Measurements from ENCODE around the gene CWF19L1.

CWF19L1 gene

GRCh38 chr10:100229819-100230422, 37.5 kb downstream of the CWF19L1 start:
- Mint-ChIP-seq H3K27me3 (no peaks in the 10 kb centered on the region), H3K27ac (peak overlapping the region; percentile 83), H3K4me1 (peaks cover 22 to 24% of the 10 kb centered on the region in 2 donors), H3K9me3 (no peaks in the 10 kb centered on the region), H3K4me3 (peak overlapping the region; percentile 85 to 91), H3K36me3 (peaks cover 16 to 44% of the 10 kb centered on the region in 2 donors)
- no peak for ATAC-seq (replicated peaks)
- DNase-seq, result no peak

GRCh38 chr10:100223879-100224278, 43.6 kb downstream of the CWF19L1 start:
- H3K4me3 Mint-ChIP-seq, result no peak overlapping the region
- ATAC-seq (replicated peaks), result no peak
- H3K36me3 Mint-ChIP-seq, result peaks cover 32 to 47% of the 10 kb centered on the region in 2 donors

GRCh38 chr10:100222529-100222928, 44.9 kb downstream of the CWF19L1 start:
- H3K36me3 Mint-ChIP-seq, result peaks cover 34 to 51% of the 10 kb centered on the region in 2 donors
- H3K27me3 Mint-ChIP-seq, result no peaks in the 10 kb centered on the region
- H3K9me3 Mint-ChIP-seq, result no peaks in the 10 kb centered on the region
- H3K4me1 Mint-ChIP-seq, result peaks cover 3% of the 10 kb centered on the region in 2 donors
- no peak for DNase-seq
- no peak overlapping the region for H3K4me3 Mint-ChIP-seq
- H3K27ac Mint-ChIP-seq, result no peak overlapping the region
- ATAC-seq (replicated peaks), result no peak

More at GRCh38 chr10:100223879-100224278, 43.6 kb downstream of the CWF19L1 start:
- DNase-seq, result no peak
- H3K4me1 Mint-ChIP-seq, result peaks cover 10 to 13% of the 10 kb centered on the region in 2 donors
- no peaks in the 10 kb centered on the region for H3K27me3 Mint-ChIP-seq
- H3K9me3 Mint-ChIP-seq, result no peaks in the 10 kb centered on the region
- no peak overlapping the region for H3K27ac Mint-ChIP-seq

GRCh38 chr10:100216006-100216405, 51.4 kb downstream of the CWF19L1 start:
- DNase-seq (no peak), ATAC-seq (replicated peaks) (no peak)
- H3K27ac Mint-ChIP-seq, result no peak overlapping the region
- H3K4me1 Mint-ChIP-seq, result peaks cover 0 to 6% of the 10 kb centered on the region in 2 donors
- no peaks in the 10 kb centered on the region for H3K9me3 Mint-ChIP-seq
- H3K4me3 Mint-ChIP-seq, result no peak overlapping the region
- H3K27me3 Mint-ChIP-seq, result no peaks in the 10 kb centered on the region
- peaks cover 35 to 62% of the 10 kb centered on the region in 2 donors for H3K36me3 Mint-ChIP-seq

- H3K27me3 Mint-ChIP-seq, result no peaks in the 10 kb centered on the region
- H3K9me3 Mint-ChIP-seq, result no peaks in the 10 kb centered on the region
- peaks cover 38 to 46% of the 10 kb centered on the region in 2 donors for H3K36me3 Mint-ChIP-seq
- no peaks in the 10 kb centered on the region for H3K4me1 Mint-ChIP-seq
- no peak overlapping the region for H3K27ac Mint-ChIP-seq
- no peak for DNase-seq
- no peak overlapping the region for H3K4me3 Mint-ChIP-seq
- ATAC-seq (replicated peaks), result no peak
These were observed 58.1 kb downstream of the CWF19L1 start for GRCh38 chr10:100209303-100209702.

- no peaks in the 10 kb centered on the region for H3K4me1 Mint-ChIP-seq
- peaks cover 39 to 48% of the 10 kb centered on the region in 2 donors for H3K36me3 Mint-ChIP-seq
- DNase-seq, result no peak
- H3K27ac Mint-ChIP-seq, result no peak overlapping the region
- H3K9me3 Mint-ChIP-seq, result no peaks in the 10 kb centered on the region
- no peak for ATAC-seq (replicated peaks)
- no peaks in the 10 kb centered on the region for H3K27me3 Mint-ChIP-seq
- H3K4me3 Mint-ChIP-seq, result no peak overlapping the region
These were observed 59.2 kb downstream of the CWF19L1 start for GRCh38 chr10:100208276-100208675.

GRCh38 chr10:100204370-100204769, 63.1 kb downstream of the CWF19L1 start:
- Mint-ChIP-seq H3K4me3 (no peak overlapping the region), H3K36me3 (peaks cover 36 to 53% of the 10 kb centered on the region in 2 donors), H3K27ac (no peak overlapping the region), H3K9me3 (no peaks in the 10 kb centered on the region), H3K4me1 (no peaks in the 10 kb centered on the region), H3K27me3 (no peaks in the 10 kb centered on the region)
- no peak for ATAC-seq (replicated peaks)
- no peak for DNase-seq

GRCh38 chr10:100201549-100201948, 65.9 kb downstream of the CWF19L1 start:
- Mint-ChIP-seq H3K9me3 (no peaks in the 10 kb centered on the region), H3K27me3 (no peaks in the 10 kb centered on the region), H3K27ac (no peak overlapping the region), H3K4me3 (no peak overlapping the region), H3K4me1 (no peaks in the 10 kb centered on the region), H3K36me3 (peaks cover 40 to 60% of the 10 kb centered on the region in 2 donors)
- ATAC-seq (replicated peaks) (no peak), DNase-seq (no peak)

GRCh38 chr10:100194711-100195110, 72.7 kb downstream of the CWF19L1 start:
- Mint-ChIP-seq H3K9me3 (no peaks in the 10 kb centered on the region), H3K4me3 (no peak overlapping the region), H3K27ac (no peak overlapping the region), H3K27me3 (no peaks in the 10 kb centered on the region), H3K36me3 (peaks cover 39 to 57% of the 10 kb centered on the region in 2 donors), H3K4me1 (no peaks in the 10 kb centered on the region)
- ATAC-seq (replicated peaks), result no peak
- no peak for DNase-seq

GRCh38 chr10:100192350-100192749, 75.1 kb downstream of the CWF19L1 start:
- H3K27ac Mint-ChIP-seq, result no peak overlapping the region
- H3K9me3 Mint-ChIP-seq, result no peaks in the 10 kb centered on the region
- peaks cover 30 to 50% of the 10 kb centered on the region in 2 donors for H3K36me3 Mint-ChIP-seq
- no peak overlapping the region for H3K4me3 Mint-ChIP-seq
- H3K4me1 Mint-ChIP-seq, result peaks cover 4 to 6% of the 10 kb centered on the region in 2 donors
- no peaks in the 10 kb centered on the region for H3K27me3 Mint-ChIP-seq
- ATAC-seq (replicated peaks) (no peak), DNase-seq (no peak)

GRCh38 chr10:100186253-100187212, 80.9 kb downstream of the CWF19L1 start:
- no peaks in the 10 kb centered on the region for H3K9me3 Mint-ChIP-seq
- H3K27ac Mint-ChIP-seq, result peak overlapping the region; percentile 92
- peak overlapping the region; percentile 93 to 94 for H3K4me3 Mint-ChIP-seq
- peak; percentile 74 to 78 for ATAC-seq (replicated peaks)
- H3K4me1 Mint-ChIP-seq, result peaks cover 23 to 53% of the 10 kb centered on the region in 2 donors
- H3K27me3 Mint-ChIP-seq, result no peaks in the 10 kb centered on the region
- H3K36me3 Mint-ChIP-seq, result peaks cover 38 to 41% of the 10 kb centered on the region in 2 donors
- DNase-seq, result no peak

GRCh38 chr10:100185364-100186252, 81.8 kb downstream of the CWF19L1 start, which contains the start of gene ERLIN1:
Gene ERLIN1, minus strand, starts transcription at chr10:100186029. Its CDS starts 403 bp downstream, at chr10:100185626.
- Mint-ChIP-seq H3K9me3 (no peaks in the 10 kb centered on the region), H3K4me3 (peak within 1 kb of the TSS; percentile 93 to 94), H3K27me3 (no peaks in the 10 kb centered on the region), H3K4me1 (peaks cover 23 to 55% of the 10 kb centered on the region in 2 donors), H3K36me3 (peaks cover 29 to 34% of the 10 kb centered on the region in 2 donors), H3K27ac (peak within 1 kb of the TSS; percentile 92)
- ATAC-seq (replicated peaks), result peak; percentile 91 to 94
- DNase-seq, result peak; percentile 89

GRCh38 chr10:100184840-100185239, 82.6 kb downstream of the CWF19L1 start:
- peaks cover 28 to 62% of the 10 kb centered on the region in 2 donors for H3K4me1 Mint-ChIP-seq
- peaks cover 33 to 40% of the 10 kb centered on the region in 2 donors for H3K36me3 Mint-ChIP-seq
- H3K27ac Mint-ChIP-seq, result peak overlapping the region; percentile 92
- no peaks in the 10 kb centered on the region for H3K9me3 Mint-ChIP-seq
- ATAC-seq (replicated peaks) (no peak), DNase-seq (no peak)
- H3K4me3 Mint-ChIP-seq, result peak overlapping the region; percentile 93 to 94
- no peaks in the 10 kb centered on the region for H3K27me3 Mint-ChIP-seq

GRCh38 chr10:100184426-100184825, 83.0 kb downstream of the CWF19L1 start:
- H3K4me1 Mint-ChIP-seq, result peaks cover 28 to 62% of the 10 kb centered on the region in 2 donors
- peaks cover 31 to 40% of the 10 kb centered on the region in 2 donors for H3K36me3 Mint-ChIP-seq
- peak overlapping the region; percentile 93 to 94 for H3K4me3 Mint-ChIP-seq

More at GRCh38 chr10:100184426-100184825, 83.0 kb downstream of the CWF19L1 start:
- H3K9me3 Mint-ChIP-seq, result no peaks in the 10 kb centered on the region
- no peaks in the 10 kb centered on the region for H3K27me3 Mint-ChIP-seq
- no peak for ATAC-seq (replicated peaks)
- no peak overlapping the region for H3K27ac Mint-ChIP-seq
- DNase-seq, result no peak

Data from stimulated activated naive B cell treated with anti-CD40 and anti-IgM and Interleukin-4, amounts not matched to agents 10 μg/mL and 1 μg/mL and 100 μg/mL, for 72 hours (primary cell).